Measurements from ENCODE around the gene RBFOX1.

DNA sequence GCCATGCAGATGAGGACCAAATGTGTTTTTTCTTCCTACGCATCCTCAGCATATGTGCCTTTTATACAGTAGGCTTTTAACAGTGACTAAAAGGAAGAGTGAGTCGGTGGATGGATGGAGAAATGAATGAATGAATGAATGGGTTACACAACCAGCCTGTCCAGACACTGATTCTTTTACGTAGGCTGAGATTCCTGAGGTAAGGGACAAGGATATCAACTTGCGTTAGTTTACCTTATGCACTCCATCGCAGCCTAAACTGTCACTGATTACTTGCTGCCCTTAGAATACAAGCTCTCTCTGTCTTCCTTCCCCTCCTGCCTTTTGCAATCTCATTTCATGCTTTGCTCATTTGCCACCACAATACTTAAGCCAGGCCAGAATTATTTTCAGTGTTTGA lies 59.0 kb downstream of the RBFOX1 start:
- no peak for TF ChIP-seq CTCF (IDR thresholded peaks at IDR 0.05; ENCODE audit: poor library complexity, severe bottlenecking)
- TF ChIP-seq TAF1 (IDR thresholded peaks at IDR 0.05; ENCODE audit: low read depth) = no peak
- no peak for TF ChIP-seq RAD21 (conservative IDR thresholded peaks at IDR 0.05)
- TF ChIP-seq POLR2AphosphoS5 (IDR thresholded peaks at IDR 0.05) = no peak
- no peak for TF ChIP-seq EZH2 (IDR thresholded peaks at IDR 0.05; ENCODE audit: borderline replicate concordance, insufficient read depth, low read length, poor library complexity, severe bottlenecking)
